Left forelimb (tissue), 1 donor: ENCODE measurements around the gene RARA.
"Not testable (repeated sequence)": the region's sequence is repeated elsewhere in the genome, so short reads cannot be mapped to it uniquely, and the experiment has no call there.

Source experiments
- DNase-seq: peaks from one replicate; pipeline ENCODE4 v3.0.0-alpha.2; 2018; ENCODE audit warnings: low spot score

The RARA gene

GRCh38 chr17:40356990-40357881 lies 48.3 kb downstream of the RARA start:
- no peak for DNase-seq

GRCh38 chr17:40358323-40359038 lies 49.5 kb downstream of the RARA start:
- peak; percentile 91 for DNase-seq

GRCh38 chr17:40360091-40360490 lies 51.1 kb downstream of the RARA start:
- no peak for DNase-seq

GRCh38 chr17:40361063-40361924 lies 52.3 kb downstream of the RARA start:
- no peak for DNase-seq

GRCh38 chr17:40361925-40362695 lies 53.1 kb downstream of the RARA start:
- no peak for DNase-seq

- no peak for DNase-seq
Observed at GRCh38 chr17:40362696-40363110, 53.7 kb downstream of the RARA start.

- no peak for DNase-seq
Observed at GRCh38 chr17:40363111-40363827, 54.3 kb downstream of the RARA start.

- DNase-seq, result peak; percentile 67
Observed at GRCh38 chr17:40364121-40364861, 55.3 kb downstream of the RARA start, which contains the start of gene GJD3. Gene GJD3, minus strand, starts transcription at chr17:40364737. Its CDS starts 922 bp downstream, at chr17:40363815.

GRCh38 chr17:40364906-40365305 lies 55.9 kb downstream of the RARA start:
- peak; percentile 26 for DNase-seq

- no peak for DNase-seq
Observed at GRCh38 chr17:40366076-40366860, 57.3 kb downstream of the RARA start.

GRCh38 chr17:40366861-40367518 lies 58.0 kb downstream of the RARA start:
- no peak for DNase-seq

- DNase-seq, result not testable (repeated sequence)
Observed at GRCh38 chr17:40367728-40368127, 58.7 kb downstream of the RARA start.

GRCh38 chr17:40369923-40370322 lies 60.9 kb downstream of the RARA start:
- DNase-seq, result no peak

- DNase-seq, result no peak
Observed at GRCh38 chr17:40371261-40371929, 62.4 kb downstream of the RARA start.

GRCh38 chr17:40372031-40372430 lies 63.1 kb downstream of the RARA start:
- DNase-seq, result no peak

- DNase-seq, result not testable (repeated sequence)
Observed at GRCh38 chr17:40372644-40373043, 63.7 kb downstream of the RARA start.

- no peak for DNase-seq
Observed at GRCh38 chr17:40373324-40373723, 64.3 kb downstream of the RARA start.

GRCh38 chr17:40373999-40374398 lies 65.0 kb downstream of the RARA start:
- no peak for DNase-seq
